Measurements from ENCODE around the gene CDC42BPA.
"Not testable (repeated sequence)": the region's sequence is repeated elsewhere in the genome, so short reads cannot be mapped to it uniquely, and the experiment has no call there.

Gene CDC42BPA

GRCh38 chr1:227355542-227356245 lies 37.4 kb upstream of the CDC42BPA start:
- Histone ChIP-seq H3K4me1 (ENCODE audit: control insufficient read depth in 1 of 2, insufficient read depth in 1 of 2, low read depth in 1 of 2, low read length in 1 of 2) (no peaks in the 10 kb centered on the region), H3K27ac (no peak overlapping the region), H3K9me3 (no peaks in the 10 kb centered on the region), H3K27me3 (no peaks in the 10 kb centered on the region), H3K36me3 (no peaks in the 10 kb centered on the region), H3K4me3 (ENCODE audit: low read depth in 1 of 2, low read length in 1 of 2) (no peak overlapping the region)
- TF ChIP-seq, protein P1, sequence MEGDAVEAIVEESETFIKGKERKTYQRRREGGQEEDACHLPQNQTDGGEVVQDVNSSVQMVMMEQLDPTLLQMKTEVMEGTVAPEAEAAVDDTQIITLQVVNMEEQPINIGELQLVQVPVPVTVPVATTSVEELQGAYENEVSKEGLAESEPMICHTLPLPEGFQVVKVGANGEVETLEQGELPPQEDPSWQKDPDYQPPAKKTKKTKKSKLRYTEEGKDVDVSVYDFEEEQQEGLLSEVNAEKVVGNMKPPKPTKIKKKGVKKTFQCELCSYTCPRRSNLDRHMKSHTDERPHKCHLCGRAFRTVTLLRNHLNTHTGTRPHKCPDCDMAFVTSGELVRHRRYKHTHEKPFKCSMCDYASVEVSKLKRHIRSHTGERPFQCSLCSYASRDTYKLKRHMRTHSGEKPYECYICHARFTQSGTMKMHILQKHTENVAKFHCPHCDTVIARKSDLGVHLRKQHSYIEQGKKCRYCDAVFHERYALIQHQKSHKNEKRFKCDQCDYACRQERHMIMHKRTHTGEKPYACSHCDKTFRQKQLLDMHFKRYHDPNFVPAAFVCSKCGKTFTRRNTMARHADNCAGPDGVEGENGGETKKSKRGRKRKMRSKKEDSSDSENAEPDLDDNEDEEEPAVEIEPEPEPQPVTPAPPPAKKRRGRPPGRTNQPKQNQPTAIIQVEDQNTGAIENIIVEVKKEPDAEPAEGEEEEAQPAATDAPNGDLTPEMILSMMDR (IDR thresholded peaks at IDR 0.05): no peak

GRCh38 chr1:227353186-227353585 lies 34.9 kb upstream of the CDC42BPA start:
- Histone ChIP-seq H3K4me3 (ENCODE audit: low read depth in 1 of 2, low read length in 1 of 2) (no peak overlapping the region), H3K27ac (no peak overlapping the region), H3K27me3 (no peaks in the 10 kb centered on the region), H3K4me1 (ENCODE audit: control insufficient read depth in 1 of 2, insufficient read depth in 1 of 2, low read depth in 1 of 2, low read length in 1 of 2) (no peaks in the 10 kb centered on the region), H3K36me3 (no peaks in the 10 kb centered on the region), H3K9me3 (no peaks in the 10 kb centered on the region)
- TF ChIP-seq, protein P1 (IDR thresholded peaks at IDR 0.05): no peak

- not testable (repeated sequence) for H3K9me3 ChIP-seq; H3K36me3 ChIP-seq; H3K27me3 ChIP-seq; H3K27ac ChIP-seq; H3K4me3 ChIP-seq (ENCODE audit: low read depth in 1 of 2, low read length in 1 of 2); H3K4me1 ChIP-seq (ENCODE audit: control insufficient read depth in 1 of 2, insufficient read depth in 1 of 2, low read depth in 1 of 2, low read length in 1 of 2)
Measured at GRCh38 chr1:227352164-227352563, 33.9 kb upstream of the CDC42BPA start.

GRCh38 chr1:227351443-227351842 lies 33.2 kb upstream of the CDC42BPA start:
- Histone ChIP-seq H3K4me1 (ENCODE audit: control insufficient read depth in 1 of 2, insufficient read depth in 1 of 2, low read depth in 1 of 2, low read length in 1 of 2) (no peaks in the 10 kb centered on the region), H3K36me3 (no peaks in the 10 kb centered on the region), H3K27me3 (no peaks in the 10 kb centered on the region), H3K4me3 (ENCODE audit: low read depth in 1 of 2, low read length in 1 of 2) (no peak overlapping the region), H3K9me3 (no peaks in the 10 kb centered on the region), H3K27ac (no peak overlapping the region)
- TF ChIP-seq, protein P1 (IDR thresholded peaks at IDR 0.05): no peak

DNA sequence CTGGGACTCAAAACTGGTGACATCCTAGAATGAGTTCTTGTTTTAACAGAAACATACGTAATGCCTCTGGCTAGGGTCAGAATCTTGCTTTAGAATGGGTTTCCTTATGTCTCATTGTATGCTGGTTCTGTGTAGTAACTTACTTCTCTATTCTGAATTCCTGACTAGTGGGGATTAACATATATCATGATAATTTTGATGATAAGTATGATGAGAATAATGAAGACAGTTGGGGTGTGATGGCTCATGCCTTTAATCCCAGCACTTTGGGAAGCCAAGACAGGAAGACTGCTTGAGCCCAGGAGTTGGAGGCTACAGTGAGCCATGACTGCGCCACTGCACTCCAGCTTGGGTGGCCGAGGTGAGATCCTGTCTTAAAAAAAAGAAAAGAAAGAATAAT lies 31.7 kb upstream of the CDC42BPA start:
- Histone ChIP-seq H3K27me3 (no peaks in the 10 kb centered on the region), H3K4me3 (ENCODE audit: low read depth in 1 of 2, low read length in 1 of 2) (no peak overlapping the region), H3K4me1 (ENCODE audit: control insufficient read depth in 1 of 2, insufficient read depth in 1 of 2, low read depth in 1 of 2, low read length in 1 of 2) (no peaks in the 10 kb centered on the region), H3K36me3 (no peaks in the 10 kb centered on the region), H3K27ac (no peak overlapping the region), H3K9me3 (no peaks in the 10 kb centered on the region)
- TF ChIP-seq, protein P1 (IDR thresholded peaks at IDR 0.05): no peak

GRCh38 chr1:227343727-227344551 lies 25.6 kb upstream of the CDC42BPA start:
- H3K27ac ChIP-seq: no peak overlapping the region
- TF ChIP-seq, protein P1 (IDR thresholded peaks at IDR 0.05): no peak
- no peaks in the 10 kb centered on the region for H3K4me1 ChIP-seq (ENCODE audit: control insufficient read depth in 1 of 2, insufficient read depth in 1 of 2, low read depth in 1 of 2, low read length in 1 of 2)
- H3K4me3 ChIP-seq (ENCODE audit: low read depth in 1 of 2, low read length in 1 of 2): no peak overlapping the region
- H3K36me3 ChIP-seq: no peaks in the 10 kb centered on the region
- H3K27me3 ChIP-seq: no peaks in the 10 kb centered on the region
- H3K9me3 ChIP-seq: no peaks in the 10 kb centered on the region
